ENCODE data around the gene C1R. TPM values are rescaled to one million over a fixed set of nuclear protein-coding genes. Genes with fewer than 3 reads are reported as not detected.

Gene C1R
- total RNA-seq, 2 experiments from 2014 or later: 0.30 TPM; not detected in 1

DNA sequence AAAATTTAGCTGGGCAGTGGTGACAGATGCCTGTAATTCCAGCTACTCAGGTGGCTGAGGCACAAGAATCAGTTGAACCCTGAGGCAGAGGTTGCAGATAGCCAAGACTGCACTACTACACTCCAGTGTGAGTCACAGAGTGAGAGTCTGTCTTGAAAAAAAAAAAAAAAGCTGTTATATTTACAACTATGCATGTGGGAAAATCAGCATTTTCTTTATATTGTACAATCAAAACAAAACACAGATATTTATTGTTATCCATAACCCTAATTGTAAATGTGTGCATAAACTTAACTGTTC lies 12.5 kb downstream of the C1R start:
- H2AFZ ChIP-seq (ENCODE audit: low read length): no peak overlapping the region
- no peak overlapping the region for H3K4me2 ChIP-seq (ENCODE audit: low read length)
- H4K20me1 ChIP-seq (ENCODE audit: insufficient read depth, low read length): no peaks in the 10 kb centered on the region
- intact Hi-C loops (cut with micrococcal nuclease; ENCODE audit: unreplicated experiment): no loop called here
- BruUV-seq (replicated peaks): no TSS peak
- H3K9me2 ChIP-seq (ENCODE audit: insufficient read depth, low read length): no peaks in the 10 kb centered on the region
- peaks cover 10% of the 10 kb centered on the region; the same call in 1 of the 2 replicates for H3K9me3 ChIP-seq (ENCODE audit: low read length)
- no peaks in the 10 kb centered on the region for H3K4me1 ChIP-seq (ENCODE audit: insufficient read depth, low read length, poor library complexity, severe bottlenecking)
- H3K36me3 ChIP-seq (ENCODE audit: insufficient read depth, low read length): no peaks in the 10 kb centered on the region
- no peak overlapping the region for H3K27ac ChIP-seq (ENCODE audit: low read depth, low read length, poor library complexity, severe bottlenecking)
- TF ChIP-seq EZH2phosphoT487 (IDR thresholded peaks at IDR 0.05; ENCODE audit: borderline replicate concordance, low read depth, low read length): no peak
- no peak for TF ChIP-seq CTCF (conservative IDR thresholded peaks at IDR 0.05; ENCODE audit: low read length)
- POLR2A ChIA-PET: interaction anchor here (0.5 kb wide), 1 partner anchor 209 kb away, joined by 3 read pairs; no protein-coding TSS in a partner anchor
- H3K79me2 ChIP-seq (ENCODE audit: insufficient read depth, low read depth, low read length): no peaks in the 10 kb centered on the region
- CTCF ChIA-PET (ENCODE audit: unreplicated experiment): no interaction called here
- DNase-seq (ENCODE audit: low spot score): no peak
- no peak overlapping the region for H3K4me3 ChIP-seq (ENCODE audit: low read depth, low read length, poor library complexity, severe bottlenecking)

DNA sequence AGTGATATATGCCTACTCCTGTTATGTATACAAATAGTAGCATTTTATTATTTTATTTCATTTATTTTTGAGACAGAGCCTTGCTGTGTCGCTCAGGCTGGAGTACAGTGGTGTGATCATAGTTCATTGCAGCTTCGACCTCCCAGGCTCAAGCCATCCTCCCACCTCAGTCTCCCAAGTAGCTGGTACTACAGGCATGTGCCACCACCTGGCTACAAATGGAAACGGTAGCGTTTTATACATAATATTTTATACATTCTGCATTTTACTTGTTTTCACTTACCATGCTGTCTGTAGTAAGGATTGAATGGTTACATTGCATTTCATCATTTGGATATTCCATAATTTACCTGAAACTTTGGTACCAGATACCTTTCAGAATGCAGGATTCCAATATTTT lies 14.1 kb downstream of the C1R start:
- H4K20me1 ChIP-seq (ENCODE audit: insufficient read depth, low read length): no peaks in the 10 kb centered on the region
- no peak overlapping the region for H2AFZ ChIP-seq (ENCODE audit: low read length)

DNA sequence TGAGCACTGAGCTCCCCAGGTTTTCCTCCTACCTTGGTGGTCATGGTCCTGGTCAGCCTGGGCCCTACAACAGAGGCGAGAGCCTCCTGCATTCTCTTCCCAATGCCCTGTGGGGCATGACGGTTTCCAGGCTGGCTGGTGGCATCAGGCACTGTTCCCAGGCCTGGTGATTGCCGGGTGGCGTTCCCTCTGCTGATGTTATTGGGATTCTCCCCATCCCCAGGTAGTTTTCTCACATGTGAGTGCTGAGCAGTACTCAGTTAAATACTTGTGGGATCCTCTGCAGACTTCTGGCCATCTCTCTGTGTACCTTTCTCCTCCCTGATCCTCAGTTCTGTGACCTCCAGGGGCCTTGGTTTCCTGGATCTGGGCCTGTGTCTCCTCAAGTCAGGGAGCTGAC lies 15.8 kb downstream of the C1R start:
- intact Hi-C loops (cut with micrococcal nuclease; ENCODE audit: unreplicated experiment): no loop called here
- CTCF ChIA-PET (ENCODE audit: unreplicated experiment): no interaction called here
- Histone ChIP-seq H3K79me2 (ENCODE audit: insufficient read depth, low read depth, low read length) (no peaks in the 10 kb centered on the region), H3K9me3 (ENCODE audit: low read length) (no peaks in the 10 kb centered on the region), H3K9me2 (ENCODE audit: insufficient read depth, low read length) (no peaks in the 10 kb centered on the region), H2AFZ (ENCODE audit: low read length) (no peak overlapping the region), H3K36me3 (ENCODE audit: insufficient read depth, low read length) (no peaks in the 10 kb centered on the region), H4K20me1 (ENCODE audit: insufficient read depth, low read length) (no peaks in the 10 kb centered on the region), H3K4me3 (ENCODE audit: low read depth, low read length, poor library complexity, severe bottlenecking) (no peak overlapping the region), H3K4me2 (ENCODE audit: low read length) (no peak overlapping the region), H3K27ac (ENCODE audit: low read depth, low read length, poor library complexity, severe bottlenecking) (no peak overlapping the region), H3K4me1 (ENCODE audit: insufficient read depth, low read length, poor library complexity, severe bottlenecking) (no peaks in the 10 kb centered on the region)
- no peak for DNase-seq (ENCODE audit: low spot score)
- POLR2A ChIA-PET: interaction anchor here (1.2 kb wide), 1 partner anchor 26 kb away, joined by 3 read pairs; no protein-coding TSS in a partner anchor
- TF ChIP-seq EZH2phosphoT487 (IDR thresholded peaks at IDR 0.05; ENCODE audit: borderline replicate concordance, low read depth, low read length): no peak
- TF ChIP-seq CTCF (conservative IDR thresholded peaks at IDR 0.05; ENCODE audit: low read length): no peak
- BruUV-seq (replicated peaks): no TSS peak

More for the DNA sequence above, 14.1 kb downstream of the C1R start:
- Histone ChIP-seq H3K4me1 (ENCODE audit: insufficient read depth, low read length, poor library complexity, severe bottlenecking) (no peaks in the 10 kb centered on the region), H3K79me2 (ENCODE audit: insufficient read depth, low read depth, low read length) (no peaks in the 10 kb centered on the region), H3K9me2 (ENCODE audit: insufficient read depth, low read length) (no peaks in the 10 kb centered on the region), H3K27ac (ENCODE audit: low read depth, low read length, poor library complexity, severe bottlenecking) (no peak overlapping the region), H3K4me2 (ENCODE audit: low read length) (no peak overlapping the region), H3K9me3 (ENCODE audit: low read length) (0 out of 2 replicates have a peak, but pooled peaks cover 3% of the 10 kb centered on the region), H3K36me3 (ENCODE audit: insufficient read depth, low read length) (no peaks in the 10 kb centered on the region), H3K4me3 (ENCODE audit: low read depth, low read length, poor library complexity, severe bottlenecking) (no peak overlapping the region)
- POLR2A ChIA-PET: no interaction called here
- intact Hi-C loops (cut with micrococcal nuclease; ENCODE audit: unreplicated experiment): no loop called here
- no peak for DNase-seq (ENCODE audit: low spot score)
- CTCF ChIA-PET (ENCODE audit: unreplicated experiment): no interaction called here
- TF ChIP-seq CTCF (conservative IDR thresholded peaks at IDR 0.05; ENCODE audit: low read length) (peak; percentile 66), EZH2phosphoT487 (IDR thresholded peaks at IDR 0.05; ENCODE audit: borderline replicate concordance, low read depth, low read length) (no peak)
- no TSS peak for BruUV-seq (replicated peaks)
